Activated T-cell treated with anti-CD3 and anti-CD28 coated beads, Interleukin-2, amount 50 U/mL, for 72 hours (primary cell): Measurements from ENCODE around the gene SLC22A3. TPM values are rescaled to one million over a fixed set of nuclear protein-coding genes. Genes with fewer than 3 reads are reported as not detected.
"Not testable (repeated sequence)": the region's sequence is repeated elsewhere in the genome, so short reads cannot be mapped to it uniquely, and the experiment has no call there.

Experiments
- ATAC-seq, 2 donors: fragments of 150-1000 bp; cut with Tn5 transposase; replicated peaks in 1 of 2; 2 replicates each; pipeline ENCODE4 v1.10.0; 2021; ENCODE audit warnings: moderate library complexity in 2 of 2, mild to moderate bottlenecking in 1 of 2
- DNase-seq, 2 donors: peaks; one replicate each; pipeline ENCODE4 v3.0.0; 2021 to 2022; ENCODE audit warnings: mixed read lengths in 1 of 2
- H3K27ac Mint-ChIP-seq: one replicate; pipeline ENCODE4 v1.8.0; 2022; ENCODE audit warnings: mild to moderate bottlenecking, moderate library complexity, mixed read lengths
- H3K27me3 Mint-ChIP-seq: one replicate; pipeline ENCODE4 v1.8.0; 2022; ENCODE audit warnings: low read depth, mixed read lengths
- H3K36me3 Mint-ChIP-seq, 2 donors: one replicate each; pipeline ENCODE4 v1.8.0; 2022; ENCODE audit warnings: mixed read lengths in 2 of 2, mild to moderate bottlenecking in 1 of 2; ENCODE audit not compliant: insufficient read depth in 2 of 2
- H3K4me1 Mint-ChIP-seq: one replicate; pipeline ENCODE4 v1.8.0; 2022; ENCODE audit warnings: low read depth, mixed read lengths
- H3K4me3 Mint-ChIP-seq, 2 donors: one replicate each; pipeline ENCODE4 v1.8.0; 2022; ENCODE audit warnings: mild to moderate bottlenecking in 2 of 2, mixed read lengths in 2 of 2, moderate library complexity in 2 of 2
- H3K9me3 Mint-ChIP-seq, 2 donors: one replicate each; pipeline ENCODE4 v1.8.0; 2022; ENCODE audit warnings: mixed read lengths in 2 of 2
- total RNA-seq, 2 donors: library from RNA; stranded (reverse); gene quantifications; one replicate each; pipeline ENCODE4 v1.2.3, GENCODE V29; 2022

The SLC22A3 gene, protein sequence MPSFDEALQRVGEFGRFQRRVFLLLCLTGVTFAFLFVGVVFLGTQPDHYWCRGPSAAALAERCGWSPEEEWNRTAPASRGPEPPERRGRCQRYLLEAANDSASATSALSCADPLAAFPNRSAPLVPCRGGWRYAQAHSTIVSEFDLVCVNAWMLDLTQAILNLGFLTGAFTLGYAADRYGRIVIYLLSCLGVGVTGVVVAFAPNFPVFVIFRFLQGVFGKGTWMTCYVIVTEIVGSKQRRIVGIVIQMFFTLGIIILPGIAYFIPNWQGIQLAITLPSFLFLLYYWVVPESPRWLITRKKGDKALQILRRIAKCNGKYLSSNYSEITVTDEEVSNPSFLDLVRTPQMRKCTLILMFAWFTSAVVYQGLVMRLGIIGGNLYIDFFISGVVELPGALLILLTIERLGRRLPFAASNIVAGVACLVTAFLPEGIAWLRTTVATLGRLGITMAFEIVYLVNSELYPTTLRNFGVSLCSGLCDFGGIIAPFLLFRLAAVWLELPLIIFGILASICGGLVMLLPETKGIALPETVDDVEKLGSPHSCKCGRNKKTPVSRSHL
- not detected for total RNA-seq

DNA sequence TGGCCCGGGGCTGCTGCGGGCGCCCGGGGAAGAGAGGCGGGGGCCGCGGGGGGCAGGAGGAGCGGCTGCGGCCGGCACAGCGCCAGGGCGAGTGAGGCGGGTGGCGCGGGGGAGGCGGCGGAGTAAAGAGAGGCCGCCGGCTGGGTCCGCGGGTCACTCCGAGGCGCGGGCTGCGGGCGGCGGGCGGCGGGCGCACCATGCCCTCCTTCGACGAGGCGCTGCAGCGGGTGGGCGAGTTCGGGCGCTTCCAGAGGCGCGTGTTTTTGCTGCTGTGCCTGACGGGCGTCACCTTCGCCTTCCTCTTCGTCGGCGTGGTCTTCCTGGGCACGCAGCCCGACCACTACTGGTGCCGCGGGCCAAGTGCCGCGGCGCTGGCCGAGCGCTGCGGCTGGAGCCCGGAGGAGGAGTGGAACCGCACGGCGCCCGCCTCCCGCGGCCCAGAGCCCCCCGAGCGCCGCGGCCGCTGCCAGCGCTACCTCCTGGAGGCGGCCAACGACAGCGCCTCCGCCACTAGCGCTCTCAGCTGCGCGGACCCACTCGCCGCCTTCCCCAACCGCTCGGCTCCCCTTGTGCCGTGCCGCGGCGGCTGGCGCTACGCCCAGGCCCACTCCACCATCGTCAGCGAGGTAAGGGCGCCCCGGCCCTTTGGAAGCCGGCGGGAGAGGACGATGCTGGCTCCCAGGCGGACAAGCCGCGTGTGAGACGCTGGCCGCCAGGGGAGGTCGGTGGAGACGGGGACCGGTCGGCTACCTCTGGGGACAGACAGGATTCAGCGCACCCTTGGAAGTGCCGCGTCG, at the start of gene SLC22A3:
Gene SLC22A3, plus strand, starts transcription at position 156 of the 797 bp plus-strand sequence. Its CDS starts 42 bp downstream, at position 198.
- Mint-ChIP-seq H3K4me3 (peak within 1 kb of the TSS; percentile 60 to 70), H3K27me3 (peaks cover 77% of the 10 kb centered on the region), H3K4me1 (no peaks in the 10 kb centered on the region), H3K36me3 (no peaks in the 10 kb centered on the region), H3K27ac (no peak within 1 kb of the TSS), H3K9me3 (no peaks in the 10 kb centered on the region)
- peak; percentile 37 to 67 for ATAC-seq
- DNase-seq: peak; percentile 4 to 9

DNA sequence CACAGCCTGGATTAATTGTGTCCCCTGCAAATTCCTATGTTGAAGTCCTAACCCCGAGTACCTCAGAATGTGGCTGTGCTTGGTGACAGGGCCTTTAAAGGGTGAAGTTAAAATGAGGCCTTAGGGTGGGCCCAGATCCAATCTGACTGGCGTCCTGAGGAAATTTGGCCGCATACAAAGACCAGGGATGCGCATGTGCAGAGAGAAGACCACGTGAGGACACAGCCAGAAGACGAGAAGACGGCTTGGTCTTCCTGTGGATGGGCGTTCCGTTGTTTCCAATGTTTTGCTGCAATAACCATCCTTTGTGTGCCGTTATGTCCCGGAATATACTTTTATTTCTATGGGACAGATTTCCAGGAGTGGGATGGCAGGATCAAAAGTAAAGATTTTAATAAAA, 48.6 kb upstream of the SLC22A3 start:
- DNase-seq: no peak
- peaks cover 2 to 6% of the 10 kb centered on the region in 2 donors for H3K9me3 Mint-ChIP-seq
- no peaks in the 10 kb centered on the region for H3K4me1 Mint-ChIP-seq
- H3K36me3 Mint-ChIP-seq: peaks cover 0 to 2% of the 10 kb centered on the region in 2 donors
- no peak overlapping the region for H3K27ac Mint-ChIP-seq
- no peak for ATAC-seq
- H3K4me3 Mint-ChIP-seq: no peak overlapping the region
- peaks cover 1% of the 10 kb centered on the region for H3K27me3 Mint-ChIP-seq

DNA sequence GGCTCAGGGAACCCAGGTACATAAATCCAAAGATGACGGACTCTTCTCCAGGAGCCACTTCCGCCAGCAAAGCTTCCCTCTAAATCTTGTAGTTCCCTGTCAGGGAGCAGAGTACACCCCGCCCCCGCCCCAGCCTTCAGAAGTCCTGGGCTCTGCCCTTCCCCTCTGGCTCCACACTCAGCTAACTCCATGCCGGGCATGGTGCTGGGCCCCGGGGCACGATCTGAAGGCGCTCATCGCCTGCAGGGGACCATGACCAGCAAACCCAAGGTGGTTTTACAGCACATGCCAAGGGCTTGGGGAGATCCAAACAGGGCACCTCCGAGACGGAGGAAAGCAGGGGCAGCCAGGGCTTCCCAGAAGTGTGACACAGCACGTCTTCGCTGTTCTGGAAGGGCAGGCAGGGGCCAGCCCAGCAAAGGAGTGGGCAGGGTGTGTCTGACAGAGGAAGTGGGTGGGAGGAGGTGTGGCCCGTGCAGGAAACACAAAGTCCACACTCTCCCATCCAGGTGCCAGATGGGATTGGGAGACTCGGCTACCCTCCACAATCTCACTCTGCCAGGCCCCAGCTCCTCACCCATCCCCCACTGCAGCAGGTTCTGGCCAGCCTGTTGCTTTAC, 48.0 kb upstream of the SLC22A3 start:
- DNase-seq (no peak), ATAC-seq (no peak)
- H3K36me3 Mint-ChIP-seq: peaks cover 0 to 2% of the 10 kb centered on the region in 2 donors
- no peak overlapping the region for H3K4me3 Mint-ChIP-seq
- no peak overlapping the region for H3K27ac Mint-ChIP-seq
- peaks cover 7% of the 10 kb centered on the region for H3K27me3 Mint-ChIP-seq
- no peaks in the 10 kb centered on the region for H3K4me1 Mint-ChIP-seq
- peaks cover 2 to 6% of the 10 kb centered on the region in 2 donors for H3K9me3 Mint-ChIP-seq

DNA sequence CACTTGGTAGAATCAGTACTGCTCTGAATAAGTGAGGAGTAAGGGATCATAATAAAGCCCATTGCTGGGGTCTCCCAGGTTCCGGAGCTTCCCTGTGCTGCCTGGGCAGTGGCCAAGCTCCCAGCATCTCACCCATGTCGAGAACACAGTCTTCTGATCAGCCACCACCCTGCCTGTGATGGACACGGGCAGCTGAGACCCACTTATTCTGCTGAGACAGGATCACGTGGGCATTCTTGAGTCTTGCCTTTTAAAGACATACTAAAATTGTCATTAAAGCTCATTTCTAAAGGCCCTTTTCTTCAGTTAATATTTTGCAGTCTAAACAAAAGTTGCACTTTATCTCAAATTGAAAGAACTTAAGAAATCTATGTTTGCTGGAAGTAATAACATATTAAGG, 46.8 kb upstream of the SLC22A3 start:
- ATAC-seq (no peak), DNase-seq (no peak)
- Mint-ChIP-seq H3K9me3 (peaks cover 2 to 6% of the 10 kb centered on the region in 2 donors), H3K27me3 (peaks cover 9% of the 10 kb centered on the region), H3K36me3 (peaks cover 0 to 2% of the 10 kb centered on the region in 2 donors), H3K27ac (no peak overlapping the region), H3K4me3 (no peak overlapping the region), H3K4me1 (no peaks in the 10 kb centered on the region)

DNA sequence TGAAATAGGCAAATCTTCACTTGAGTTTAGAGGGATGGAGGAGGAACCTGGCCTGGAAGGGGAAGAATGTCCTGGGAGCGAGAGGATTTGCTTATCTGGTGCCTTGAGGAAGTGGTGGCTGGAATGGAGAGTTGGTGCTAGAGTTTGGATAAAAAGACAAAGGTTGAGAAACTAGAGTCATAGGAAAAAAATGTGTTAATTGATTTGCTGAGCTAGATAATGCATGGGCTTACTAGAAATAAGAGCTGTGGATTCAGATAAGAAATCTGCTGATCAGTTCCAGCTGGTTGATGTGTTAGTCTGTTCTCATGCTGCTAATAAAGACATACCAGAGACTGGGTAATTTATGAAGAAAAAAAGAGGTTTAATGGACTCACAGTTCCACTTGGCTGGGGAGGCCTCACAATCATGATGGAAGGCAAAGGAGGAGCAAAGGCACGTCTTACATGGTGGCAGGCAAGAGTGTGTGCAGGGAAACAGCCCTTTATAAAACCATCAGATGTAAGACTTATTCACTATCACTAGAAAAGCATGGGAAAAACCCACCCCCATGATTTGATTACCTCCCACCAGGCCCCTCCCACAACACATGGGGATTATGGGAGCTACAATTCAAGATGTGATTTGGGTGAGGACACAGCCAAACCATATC, 45.6 kb upstream of the SLC22A3 start:
- ATAC-seq, DNase-seq, H3K27ac Mint-ChIP-seq, H3K9me3 Mint-ChIP-seq, H3K27me3 Mint-ChIP-seq, H3K4me1 Mint-ChIP-seq, H3K36me3 Mint-ChIP-seq, H3K4me3 Mint-ChIP-seq: not testable (repeated sequence)

DNA sequence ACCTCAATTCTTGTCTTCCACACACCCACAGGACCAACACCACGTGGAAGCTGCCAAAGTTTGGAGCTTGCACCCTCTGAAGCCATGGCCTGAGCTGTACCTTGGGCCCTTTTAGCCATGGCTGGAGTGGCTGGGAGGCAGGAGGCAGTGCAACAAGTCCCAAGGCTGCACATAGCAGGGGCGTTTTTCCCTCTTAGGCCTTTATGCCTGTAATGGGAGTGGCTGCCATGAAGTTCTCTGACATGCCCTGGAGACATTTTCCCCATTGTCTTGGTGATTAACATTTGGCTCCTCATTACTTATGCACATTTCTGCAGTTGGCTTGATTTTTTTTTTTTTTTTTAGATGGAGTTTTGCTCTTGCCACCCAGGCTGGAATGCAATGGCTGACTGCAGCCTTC, 44.4 kb upstream of the SLC22A3 start:
- no peak overlapping the region for H3K4me3 Mint-ChIP-seq
- DNase-seq (no peak), ATAC-seq (no peak)
- peaks cover 2 to 6% of the 10 kb centered on the region in 2 donors for H3K9me3 Mint-ChIP-seq
- H3K36me3 Mint-ChIP-seq: peaks cover 0 to 2% of the 10 kb centered on the region in 2 donors
- no peak overlapping the region for H3K27ac Mint-ChIP-seq
- peaks cover 9% of the 10 kb centered on the region for H3K27me3 Mint-ChIP-seq
- no peaks in the 10 kb centered on the region for H3K4me1 Mint-ChIP-seq

DNA sequence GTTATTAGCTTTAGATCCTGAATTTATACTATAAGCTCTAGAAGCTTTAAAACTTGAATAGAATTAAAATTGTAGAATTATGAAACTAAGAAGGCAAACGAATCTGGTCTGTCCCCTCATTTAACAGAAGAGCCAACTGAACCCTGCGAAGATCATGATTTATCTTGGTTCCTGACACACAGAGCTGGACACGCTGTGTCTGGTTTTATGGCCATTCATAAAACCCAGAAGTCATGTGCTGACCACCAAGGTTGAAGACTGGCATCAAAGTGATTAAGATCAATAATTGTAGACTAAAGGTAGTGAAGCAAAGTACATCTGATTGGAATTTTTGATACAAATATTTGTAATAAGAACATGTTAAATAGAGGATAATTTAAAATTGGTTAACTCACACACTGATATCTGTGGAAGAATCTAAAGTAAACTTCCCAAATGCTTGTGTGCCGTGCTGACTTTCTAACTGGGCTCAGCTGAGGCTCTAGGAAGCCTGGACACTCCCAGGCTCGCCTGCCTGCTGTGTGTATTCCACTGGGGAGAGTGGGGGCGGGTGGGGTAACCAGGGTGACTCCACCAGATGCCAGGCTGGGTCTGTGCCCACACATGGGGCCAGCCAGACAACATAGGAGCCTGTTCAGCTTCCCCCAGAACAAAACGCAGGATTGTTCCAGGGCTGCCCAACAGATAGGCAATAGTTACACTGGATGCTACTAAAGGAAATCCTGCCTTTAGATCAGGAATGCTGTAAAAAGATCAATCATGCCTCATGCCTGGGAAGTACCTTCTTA, 42.1 kb upstream of the SLC22A3 start:
- Mint-ChIP-seq H3K4me3 (no peak overlapping the region), H3K27ac (no peak overlapping the region), H3K4me1 (no peaks in the 10 kb centered on the region), H3K9me3 (peaks cover 1 to 10% of the 10 kb centered on the region in 2 donors), H3K36me3 (peaks cover 3 to 4% of the 10 kb centered on the region in 2 donors), H3K27me3 (peaks cover 9% of the 10 kb centered on the region)
- no peak for ATAC-seq
- DNase-seq: no peak

DNA sequence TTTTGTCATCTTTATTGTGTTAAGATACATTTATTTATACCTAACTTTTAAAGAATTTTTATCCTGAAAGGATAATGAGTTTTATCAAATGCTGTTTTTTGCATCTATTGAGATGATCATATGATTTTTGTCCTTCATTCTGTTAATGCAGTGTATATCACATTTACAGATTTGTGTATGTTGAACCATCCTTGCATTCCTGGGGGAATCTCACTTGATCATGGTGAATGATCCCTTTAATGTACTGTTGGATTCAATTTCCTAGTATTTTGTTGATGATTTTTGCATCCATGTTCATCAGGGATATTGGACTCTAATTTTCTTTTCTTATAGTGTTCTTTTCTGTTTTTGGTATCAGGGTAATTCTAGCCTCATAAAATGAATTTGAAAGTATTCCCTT, 38.5 kb upstream of the SLC22A3 start:
- H3K27me3 Mint-ChIP-seq: peaks cover 6% of the 10 kb centered on the region

DNA sequence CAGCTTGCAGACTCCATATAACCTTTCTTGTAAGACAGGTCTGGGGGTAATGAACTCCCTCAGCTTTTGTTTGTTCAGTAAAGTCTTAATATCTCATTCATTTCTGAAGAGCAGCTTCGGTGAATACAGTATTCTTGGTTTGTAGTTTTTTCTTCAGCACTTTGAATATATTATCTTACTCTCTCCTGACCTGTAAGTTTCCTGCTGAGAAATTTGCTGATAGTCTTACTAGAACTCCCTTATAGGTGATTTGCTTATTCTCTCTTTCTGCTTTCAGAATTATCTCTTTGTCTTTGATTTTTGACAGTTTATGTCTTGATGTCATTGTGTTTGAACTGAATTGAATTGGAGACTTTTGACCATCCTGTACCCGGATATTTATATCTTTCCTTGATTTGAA, 35.3 kb upstream of the SLC22A3 start:
- Mint-ChIP-seq H3K27ac (no peak overlapping the region), H3K9me3 (peaks cover 9 to 21% of the 10 kb centered on the region in 2 donors), H3K4me1 (no peaks in the 10 kb centered on the region), H3K27me3 (no peaks in the 10 kb centered on the region), H3K36me3 (peaks cover 8 to 14% of the 10 kb centered on the region in 2 donors), H3K4me3 (no peak overlapping the region)
- ATAC-seq (no peak), DNase-seq (no peak)

More for the DNA sequence above, 38.5 kb upstream of the SLC22A3 start:
- H3K4me1 Mint-ChIP-seq: no peaks in the 10 kb centered on the region
- ATAC-seq (no peak), DNase-seq (no peak)
- H3K4me3 Mint-ChIP-seq: no peak overlapping the region
- H3K27ac Mint-ChIP-seq: no peak overlapping the region
- H3K36me3 Mint-ChIP-seq: peaks cover 8 to 14% of the 10 kb centered on the region in 2 donors
- H3K9me3 Mint-ChIP-seq: peaks cover 9 to 13% of the 10 kb centered on the region in 2 donors

DNA sequence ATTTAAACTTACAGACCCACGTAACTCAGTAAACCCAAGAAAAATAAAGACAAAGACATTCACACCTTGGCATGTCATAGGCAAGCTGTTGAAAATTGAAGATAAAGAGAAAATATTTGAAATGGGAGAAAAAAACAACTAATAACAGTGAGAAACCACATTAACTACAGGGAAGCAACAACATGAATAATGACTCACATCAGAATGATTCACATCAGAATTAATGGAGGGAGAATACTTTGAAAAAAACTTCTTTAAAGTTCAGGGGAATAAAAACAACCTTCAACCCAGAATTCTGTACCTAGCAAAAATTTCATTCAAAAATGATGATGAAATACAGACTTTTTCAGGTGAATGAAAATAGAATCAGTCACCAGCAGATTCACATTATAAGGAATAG, 32.9 kb upstream of the SLC22A3 start:
- peaks cover 9 to 19% of the 10 kb centered on the region in 2 donors for H3K9me3 Mint-ChIP-seq
- H3K4me1 Mint-ChIP-seq: no peaks in the 10 kb centered on the region
- H3K4me3 Mint-ChIP-seq: no peak overlapping the region
- no peaks in the 10 kb centered on the region for H3K27me3 Mint-ChIP-seq
- no peak overlapping the region for H3K27ac Mint-ChIP-seq
- no peak for DNase-seq
- no peak for ATAC-seq
- peaks cover 8 to 13% of the 10 kb centered on the region in 2 donors for H3K36me3 Mint-ChIP-seq

DNA sequence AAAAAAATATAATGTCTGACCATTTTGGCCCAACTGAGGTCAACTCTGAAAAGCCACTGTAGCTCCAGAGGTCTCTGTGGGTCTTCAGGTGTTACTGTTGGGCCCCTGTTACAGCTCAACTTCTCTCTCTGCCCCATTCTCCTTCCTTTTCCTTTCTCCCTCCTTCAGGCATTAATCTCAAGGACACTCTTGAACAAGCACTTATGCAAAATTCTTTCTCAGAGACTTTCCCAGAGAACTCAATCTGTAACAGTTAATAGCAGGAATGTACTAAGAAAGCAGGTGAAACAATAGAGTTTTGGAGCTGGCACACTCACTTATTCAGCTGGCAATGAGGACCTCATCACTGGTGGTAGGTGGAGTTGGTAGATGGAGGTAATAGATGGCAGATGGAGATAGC, 31.9 kb upstream of the SLC22A3 start:
- H3K4me1 Mint-ChIP-seq: no peaks in the 10 kb centered on the region
- peaks cover 10 to 21% of the 10 kb centered on the region in 2 donors for H3K9me3 Mint-ChIP-seq
- no peak for ATAC-seq
- H3K27ac Mint-ChIP-seq: no peak overlapping the region
- no peak for DNase-seq
- no peak overlapping the region for H3K4me3 Mint-ChIP-seq
- H3K36me3 Mint-ChIP-seq: peaks cover 6 to 10% of the 10 kb centered on the region in 2 donors
- no peaks in the 10 kb centered on the region for H3K27me3 Mint-ChIP-seq

DNA sequence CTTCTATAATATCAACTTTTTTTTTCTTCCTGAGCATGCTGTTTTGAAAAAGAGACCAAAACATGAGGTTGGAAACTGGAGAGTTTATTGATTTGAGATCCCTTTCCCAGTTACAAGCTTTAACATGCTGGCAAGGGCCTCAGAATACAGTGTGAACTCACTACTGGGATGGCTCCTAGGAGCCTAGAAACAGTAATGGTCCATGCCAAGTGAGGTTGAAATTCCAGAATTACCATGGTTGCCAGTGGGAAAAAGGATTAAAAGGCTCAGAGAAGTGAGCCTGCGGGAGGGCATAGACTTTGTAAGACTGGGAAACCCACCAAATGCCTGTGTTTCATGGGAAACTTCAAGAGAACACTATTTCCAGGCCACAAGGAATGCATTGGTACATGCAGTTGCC, 28.9 kb upstream of the SLC22A3 start:
- Mint-ChIP-seq H3K9me3 (peaks cover 4 to 19% of the 10 kb centered on the region in 2 donors), H3K36me3 (peaks cover 0 to 3% of the 10 kb centered on the region in 2 donors), H3K27ac (no peak overlapping the region), H3K27me3 (no peaks in the 10 kb centered on the region), H3K4me1 (no peaks in the 10 kb centered on the region), H3K4me3 (no peak overlapping the region)
- DNase-seq: no peak
- no peak for ATAC-seq
